Panc1 (cell line): ENCODE data around the gene RLN3. TPM values are rescaled to one million over a fixed set of nuclear protein-coding genes. Genes with fewer than 3 reads are reported as not detected.

ENCODE experiments used
- ATAC-seq: fragments of 200-7000 bp; cut with Tn5 transposase; 2 replicates; pipeline ENCODE4 v1.9.1; 2020; ENCODE audit warnings: mild to moderate bottlenecking, moderate library complexity
- BruUV-seq: library from RNA; stranded (reverse); fragments of 400-500 nt; replicated peaks from 2 replicates; lab custom pipeline; 2021; lab: Mats Ljungman, UMichigan
- CTCF ChIA-PET: fragments of 300-600 bp; sonication (Branson Sonifier 250); formaldehyde crosslinking; loops from one replicate; lab custom pipeline; 2022; ENCODE audit warnings: antibody characterized with exemption; lab: Charles Lee
- POLR2A ChIA-PET: fragments of 300-600 bp; sonication (Branson Sonifier 250); formaldehyde crosslinking; loops from one replicate; lab custom pipeline; 2022; ENCODE audit warnings: antibody characterized with exemption; lab: Charles Lee
- DNase-seq: peaks from one replicate; pipeline ENCODE4 v3.0.0-alpha.2; 2010; ENCODE audit warnings: low read depth, low spot score
- H3K27ac ChIP-seq: 2 replicates; pipeline ENCODE4 v1.5.1; 2011; ENCODE audit warnings: mild to moderate bottlenecking, low read length, inconsistent platforms
- H3K27me3 ChIP-seq: fragments of 200-500 bp; sonication (Bioruptor generic); 2 replicates; pipeline ENCODE4 v1.6.0; 2014; ENCODE audit warnings: low read length, inconsistent platforms; ENCODE audit not compliant: control insufficient read depth, insufficient read depth
- H3K36me3 ChIP-seq: fragments of 200-500 bp; sonication (Bioruptor generic); 2 replicates; pipeline ENCODE4 v1.5.1; 2014; ENCODE audit warnings: inconsistent platforms, mild to moderate bottlenecking, low read length, moderate library complexity; ENCODE audit not compliant: control insufficient read depth, insufficient read depth
- H3K4me1 ChIP-seq: 2 replicates; pipeline ENCODE4 v1.5.1; 2011; ENCODE audit warnings: inconsistent platforms, mild to moderate bottlenecking, low read length, moderate library complexity; ENCODE audit not compliant: control insufficient read depth, insufficient read depth
- H3K4me3 ChIP-seq, 2 experiments: 2 replicates each; pipeline ENCODE4 v1.5.1; 2011 to 2012; ENCODE audit warnings: low read depth in 2 of 2, low read length in 2 of 2, mild to moderate bottlenecking in 2 of 2, inconsistent platforms in 1 of 2, moderate library complexity in 1 of 2
- H3K9me3 ChIP-seq: fragments of 200-500 bp; sonication (Bioruptor generic); 2 replicates; pipeline ENCODE4 v1.5.1; 2014; ENCODE audit warnings: low read depth, mild to moderate bottlenecking, inconsistent platforms, low read length, moderate library complexity; ENCODE audit not compliant: control insufficient read depth, insufficient read depth
- POLR2AphosphoS5 ChIP-seq: IDR thresholded peaks from 2 replicates; pipeline ENCODE4 v1.6.1; 2012; ENCODE audit warnings: mild to moderate bottlenecking, low read depth, low read length, moderate library complexity
- REST ChIP-seq, 2 experiments: IDR thresholded peaks; 2 replicates each; pipeline ENCODE4 v1.6.1; 2011 to 2012; ENCODE audit warnings: low read depth in 2 of 2, control low read depth in 1 of 2, low read length in 1 of 2, mild to moderate bottlenecking in 1 of 2, moderate library complexity in 1 of 2; ENCODE audit not compliant: insufficient read depth in 1 of 2
- SIN3A ChIP-seq: IDR thresholded peaks from 2 replicates; pipeline ENCODE4 v1.6.1; 2012; ENCODE audit warnings: low read depth, mild to moderate bottlenecking, low read length, moderate library complexity, borderline replicate concordance; ENCODE audit not compliant: insufficient read depth
- TCF7L2 ChIP-seq: IDR thresholded peaks from 2 replicates; pipeline ENCODE4 v1.6.1; 2011; ENCODE audit warnings: mild to moderate bottlenecking, low read depth, low read length, inconsistent platforms
- in situ Hi-C: cut with HindIII; loops from 2 replicates; pipeline ENCODE4 v1.10.0; 2016; ENCODE audit warnings: low sequenced_read_pairs, low pct_unique_long_range_greater_than_20kb
- intact Hi-C: fragments of 100-400 bp; cut with micrococcal nuclease; formaldehyde crosslinking; loops from one replicate; pipeline ENCODE4 v1.10.0; 2022; ENCODE audit not compliant: unreplicated experiment
- total RNA-seq: library from RNA; stranded (reverse); gene quantifications from one replicate; pipeline ENCODE4 v1.2.1, GENCODE V29; 2021; ENCODE audit not compliant: unreplicated experiment
- TF ChIP-seq, protein P1 (sequence below): fragments of 450-650 bp; IDR thresholded peaks from 2 replicates; pipeline ENCODE4 v1.5.1; 2017; ENCODE audit warnings: mild to moderate bottlenecking

RLN3 gene
- total RNA-seq, 1 experiment from 2014 or later: not detected

GRCh38 chr19:13982773-13983172 is 45.2 kb upstream of the RLN3 start:
- DNase-seq (no peak), ATAC-seq (no peak)
- H3K4me1 ChIP-seq: peaks cover 8% of the 10 kb centered on the region
- TF ChIP-seq TCF7L2: no peak
- TF ChIP-seq, protein P1, sequence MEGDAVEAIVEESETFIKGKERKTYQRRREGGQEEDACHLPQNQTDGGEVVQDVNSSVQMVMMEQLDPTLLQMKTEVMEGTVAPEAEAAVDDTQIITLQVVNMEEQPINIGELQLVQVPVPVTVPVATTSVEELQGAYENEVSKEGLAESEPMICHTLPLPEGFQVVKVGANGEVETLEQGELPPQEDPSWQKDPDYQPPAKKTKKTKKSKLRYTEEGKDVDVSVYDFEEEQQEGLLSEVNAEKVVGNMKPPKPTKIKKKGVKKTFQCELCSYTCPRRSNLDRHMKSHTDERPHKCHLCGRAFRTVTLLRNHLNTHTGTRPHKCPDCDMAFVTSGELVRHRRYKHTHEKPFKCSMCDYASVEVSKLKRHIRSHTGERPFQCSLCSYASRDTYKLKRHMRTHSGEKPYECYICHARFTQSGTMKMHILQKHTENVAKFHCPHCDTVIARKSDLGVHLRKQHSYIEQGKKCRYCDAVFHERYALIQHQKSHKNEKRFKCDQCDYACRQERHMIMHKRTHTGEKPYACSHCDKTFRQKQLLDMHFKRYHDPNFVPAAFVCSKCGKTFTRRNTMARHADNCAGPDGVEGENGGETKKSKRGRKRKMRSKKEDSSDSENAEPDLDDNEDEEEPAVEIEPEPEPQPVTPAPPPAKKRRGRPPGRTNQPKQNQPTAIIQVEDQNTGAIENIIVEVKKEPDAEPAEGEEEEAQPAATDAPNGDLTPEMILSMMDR: no peak
- no peak for TF ChIP-seq SIN3A
- TF ChIP-seq REST (IDR thresholded peaks at IDR 0.05; ENCODE audit: insufficient read depth in 1 of 2, low read depth in 2 of 2, low read length in 1 of 2): no peak
- TF ChIP-seq POLR2AphosphoS5: no peak
- H3K9me3 ChIP-seq: no peaks in the 10 kb centered on the region
- no peaks in the 10 kb centered on the region for H3K36me3 ChIP-seq
- CTCF ChIA-PET: no interaction called here
- no peaks in the 10 kb centered on the region for H3K27me3 ChIP-seq
- intact Hi-C loops (no loop called here), in situ Hi-C loops (no loop called here)
- POLR2A ChIA-PET: no interaction called here
- H3K4me3 ChIP-seq: no peak overlapping the region
- H3K27ac ChIP-seq: no peak overlapping the region
- no TSS peak for BruUV-seq

DNA sequence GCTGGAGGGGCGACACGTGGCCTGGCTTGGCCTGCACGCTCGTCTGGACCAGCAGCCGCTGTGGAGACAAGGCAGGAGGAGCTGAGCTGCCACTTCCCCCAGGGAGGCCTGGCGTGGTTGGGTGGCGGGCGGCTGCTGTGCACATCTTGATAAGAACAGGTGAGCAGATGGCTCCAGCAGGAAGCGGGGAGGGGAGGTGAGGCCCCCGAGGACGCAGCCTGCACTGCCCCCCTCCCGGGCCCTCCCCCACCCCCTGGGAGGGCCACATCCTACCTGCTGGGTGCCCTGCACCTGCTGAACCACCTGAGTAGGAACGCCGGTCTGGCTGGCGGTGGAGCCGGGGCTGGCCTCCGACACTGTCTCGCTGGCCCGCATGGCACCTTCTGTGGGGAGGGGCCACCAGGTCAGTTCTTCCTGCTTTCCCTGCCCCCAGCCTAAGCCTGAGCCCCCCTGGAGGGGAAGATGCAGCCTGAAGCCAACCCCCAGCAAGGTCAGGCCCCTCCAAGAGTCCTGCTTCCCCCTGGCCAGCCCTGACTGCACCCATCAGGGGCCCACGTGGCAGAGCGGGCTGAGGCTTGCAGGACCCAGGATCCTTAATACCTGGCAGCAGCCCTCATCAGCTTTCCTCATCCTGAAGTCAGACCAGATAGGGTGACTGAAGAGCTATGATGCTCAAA is 44.6 kb upstream of the RLN3 start:
- ChIA-PET POLR2A (no interaction called here), CTCF (no interaction called here)
- DNase-seq (no peak), ATAC-seq (no peak)
- intact Hi-C loops: no loop called here
- peaks cover 8% of the 10 kb centered on the region for H3K4me1 ChIP-seq
- no peaks in the 10 kb centered on the region for H3K9me3 ChIP-seq
- TF ChIP-seq, protein P1: no peak
- TF ChIP-seq TCF7L2 (no peak), SIN3A (no peak), REST (IDR thresholded peaks at IDR 0.05; ENCODE audit: insufficient read depth in 1 of 2, low read depth in 2 of 2, low read length in 1 of 2) (no peak), POLR2AphosphoS5 (no peak)
- H3K4me3 ChIP-seq: no peak overlapping the region
- in situ Hi-C loops: no loop called here
- BruUV-seq: no TSS peak
- no peak overlapping the region for H3K27ac ChIP-seq
- H3K36me3 ChIP-seq: no peaks in the 10 kb centered on the region
- no peaks in the 10 kb centered on the region for H3K27me3 ChIP-seq
